Nephron progenitor cell (in vitro differentiated cells): ENCODE data around the gene TSSK2.

Experiments used
- DNase-seq: peaks from one replicate; pipeline ENCODE4 v3.0.0; 2021
- H3K27ac Mint-ChIP-seq: 2 replicates; pipeline ENCODE4 v1.8.0; 2021; ENCODE audit warnings: mild to moderate bottlenecking, moderate library complexity, mixed read lengths
- H3K27me3 Mint-ChIP-seq: 2 replicates; pipeline ENCODE4 v1.8.0; 2021; ENCODE audit warnings: mild to moderate bottlenecking, low read depth, mixed read lengths; ENCODE audit not compliant: poor library complexity
- H3K36me3 Mint-ChIP-seq: 2 replicates; pipeline ENCODE4 v1.8.0; 2021; ENCODE audit warnings: low read depth, mixed read lengths
- H3K4me1 Mint-ChIP-seq: 2 replicates; pipeline ENCODE4 v1.8.0; 2021; ENCODE audit warnings: mixed read lengths
- H3K4me3 Mint-ChIP-seq: 2 replicates; pipeline ENCODE4 v1.8.0; 2021; ENCODE audit warnings: mild to moderate bottlenecking, moderate library complexity, mixed read lengths
- H3K9me3 Mint-ChIP-seq: 2 replicates; pipeline ENCODE4 v1.8.0; 2021; ENCODE audit warnings: mild to moderate bottlenecking, moderate library complexity, mixed read lengths
- CTCF ChIP-seq: fragments of 200-600 bp; sonication (generic); IDR thresholded peaks from 2 replicates; pipeline ENCODE4 v1.5.0; 2021; ENCODE audit warnings: antibody characterized with exemption

TSSK2 gene

GRCh38 chr22:19105456-19105855 is 25.7 kb upstream of the TSSK2 start:
- H3K4me1 Mint-ChIP-seq = peaks cover 31% of the 10 kb centered on the region
- DNase-seq = no peak
- H3K27ac Mint-ChIP-seq = no peak overlapping the region
- TF ChIP-seq CTCF = no peak
- peaks cover 6% of the 10 kb centered on the region for H3K9me3 Mint-ChIP-seq
- no peaks in the 10 kb centered on the region for H3K27me3 Mint-ChIP-seq
- H3K36me3 Mint-ChIP-seq = peaks cover 22% of the 10 kb centered on the region
- H3K4me3 Mint-ChIP-seq = no peak overlapping the region

DNA sequence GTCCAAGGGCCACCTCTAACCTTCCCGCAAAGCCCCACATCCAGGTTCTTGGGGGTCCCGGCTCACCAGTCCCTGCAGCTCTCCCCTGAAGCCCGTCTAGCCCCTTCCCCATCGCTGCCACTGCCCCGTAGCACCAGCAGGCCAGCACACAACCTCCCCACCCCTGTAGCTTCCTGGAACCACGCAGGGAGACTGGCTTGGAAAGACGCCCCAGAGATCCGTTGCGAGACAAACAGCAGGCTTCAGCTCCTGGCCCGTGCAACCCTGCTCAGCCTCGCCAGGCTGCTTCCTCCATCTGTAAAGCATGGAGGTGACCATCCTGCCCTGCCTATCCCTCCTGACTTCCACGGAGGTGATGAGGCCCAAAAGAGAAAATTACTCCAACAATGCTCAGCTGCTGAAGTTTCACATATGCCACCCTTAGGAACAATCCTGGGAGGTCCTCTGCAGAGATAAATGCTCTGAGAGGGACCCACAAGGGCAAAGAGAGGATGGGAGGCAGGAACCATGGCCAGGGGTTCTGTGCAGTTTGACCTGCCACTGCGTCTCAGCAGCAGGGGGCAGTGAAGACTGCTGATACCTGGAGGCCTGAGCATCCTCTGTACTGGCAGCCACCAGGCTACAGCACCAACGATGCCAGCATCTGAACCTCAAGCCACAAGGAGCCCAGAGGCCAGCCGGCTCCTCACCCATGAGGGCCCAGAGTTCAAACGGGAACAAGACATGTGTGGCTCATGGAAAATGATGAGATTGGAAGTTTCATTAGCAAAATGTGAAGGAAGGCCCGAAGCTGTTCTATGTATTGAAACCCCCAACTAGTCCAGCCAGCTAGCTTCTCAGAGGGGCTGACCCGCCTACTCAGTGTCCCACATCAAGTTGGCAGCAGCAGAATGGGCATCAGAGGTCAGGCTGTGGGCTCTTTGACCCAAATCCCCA is 25.0 kb upstream of the TSSK2 start:
- Mint-ChIP-seq H3K9me3 (peaks cover 6% of the 10 kb centered on the region), H3K36me3 (peaks cover 17% of the 10 kb centered on the region), H3K27me3 (no peaks in the 10 kb centered on the region), H3K4me1 (peaks cover 36% of the 10 kb centered on the region), H3K27ac (peak overlapping the region; percentile 77), H3K4me3 (no peak overlapping the region)
- peak; percentile 9 for TF ChIP-seq CTCF
- DNase-seq = no peak

DNA sequence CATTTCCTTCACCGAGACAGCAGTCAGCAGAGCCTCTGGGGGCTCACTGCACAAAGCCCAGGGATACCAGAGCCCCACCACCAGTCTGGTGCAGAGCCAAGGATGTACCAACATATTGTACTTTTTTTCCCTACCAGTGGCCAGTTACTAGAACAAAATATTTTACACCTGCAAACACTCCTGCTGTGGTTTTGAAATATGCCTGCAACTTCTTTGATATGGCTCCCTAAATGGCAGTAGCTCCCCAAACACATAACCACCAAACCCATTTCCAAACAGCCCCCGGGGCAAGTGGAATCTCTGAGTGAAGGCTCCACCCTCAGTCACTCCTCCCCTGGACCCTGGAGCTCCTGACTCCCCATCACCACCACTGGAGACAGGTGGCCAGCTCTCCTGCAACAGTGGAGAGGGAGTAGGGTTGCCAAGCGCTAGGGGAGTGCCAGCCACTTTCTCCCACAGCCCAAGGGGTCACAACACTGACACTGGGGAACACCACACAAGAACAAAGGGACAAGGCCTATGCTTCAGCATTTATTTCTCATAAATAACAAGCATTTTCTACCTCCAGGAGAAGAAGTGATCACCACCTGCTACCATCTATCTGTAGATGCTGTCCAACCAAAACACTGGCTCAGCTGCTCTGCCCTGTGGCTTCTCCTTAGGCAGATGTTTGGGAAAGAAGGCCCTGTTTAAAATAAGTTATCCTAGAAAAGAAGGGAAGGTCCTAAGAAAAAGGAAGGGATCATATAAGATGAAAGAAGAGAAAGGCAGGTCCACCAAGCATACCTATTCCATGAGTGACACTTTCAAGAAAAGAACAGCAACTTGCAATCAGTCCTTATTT is 24.0 kb upstream of the TSSK2 start:
- no peak for DNase-seq
- Mint-ChIP-seq H3K9me3 (peaks cover 2% of the 10 kb centered on the region), H3K4me3 (no peak overlapping the region), H3K36me3 (peaks cover 8% of the 10 kb centered on the region), H3K27ac (no peak overlapping the region), H3K27me3 (no peaks in the 10 kb centered on the region), H3K4me1 (peaks cover 42% of the 10 kb centered on the region)
- TF ChIP-seq CTCF = no peak

GRCh38 chr22:19107730-19108074 is 23.4 kb upstream of the TSSK2 start:
- Mint-ChIP-seq H3K27ac (no peak overlapping the region), H3K36me3 (peaks cover 5% of the 10 kb centered on the region), H3K4me3 (no peak overlapping the region), H3K9me3 (no peaks in the 10 kb centered on the region), H3K27me3 (no peaks in the 10 kb centered on the region), H3K4me1 (peaks cover 45% of the 10 kb centered on the region)
- no peak for DNase-seq
- TF ChIP-seq CTCF = no peak

- TF ChIP-seq CTCF = no peak
- H3K4me3 Mint-ChIP-seq = no peak overlapping the region
- H3K27ac Mint-ChIP-seq = no peak overlapping the region
- no peaks in the 10 kb centered on the region for H3K27me3 Mint-ChIP-seq
- no peak for DNase-seq
- H3K9me3 Mint-ChIP-seq = no peaks in the 10 kb centered on the region
- H3K4me1 Mint-ChIP-seq = peaks cover 41% of the 10 kb centered on the region
- no peaks in the 10 kb centered on the region for H3K36me3 Mint-ChIP-seq
These were observed 22.3 kb upstream of the TSSK2 start for GRCh38 chr22:19108807-19109197.
